Small intestine (tissue), 7 donors: ENCODE measurements around the gene CFAP99. TPM values are rescaled to one million over a fixed set of nuclear protein-coding genes. Genes with fewer than 3 reads are reported as not detected.
"Not testable (repeated sequence)": the region's sequence is repeated elsewhere in the genome, so short reads cannot be mapped to it uniquely, and the experiment has no call there.

Source experiments
- DNase-seq, 2 donors: peaks; one replicate each; pipeline versions ENCODE4 v3.0.0 to v3.0.0-alpha.2; 2013
- FAIRE-seq: peaks from 2 replicates; lab custom pipeline; 2012; peaks lifted over from hg19 to GRCh38; lab: Jason Lieb, UNC
- H3K27ac ChIP-seq, 3 donors: one replicate each; pipeline ENCODE4 v1.5.1; 2013; ENCODE audit warnings: low read length in 2 of 3, mild to moderate bottlenecking in 2 of 3, control low read depth in 1 of 3, inconsistent platforms in 1 of 3, low read depth in 1 of 3, moderate library complexity in 1 of 3
- H3K27me3 ChIP-seq, 3 donors: one replicate each; pipeline ENCODE4 v1.6.1; 2013; ENCODE audit warnings: low read length in 3 of 3, inconsistent platforms in 1 of 3; ENCODE audit not compliant: control insufficient read depth in 3 of 3, insufficient read depth in 3 of 3
- H3K36me3 ChIP-seq, 3 donors: one replicate each; pipeline ENCODE4 v1.6.1; 2013; ENCODE audit warnings: low read length in 3 of 3, inconsistent platforms in 1 of 3, low read depth in 1 of 3, mild to moderate bottlenecking in 1 of 3, moderate library complexity in 1 of 3; ENCODE audit not compliant: control insufficient read depth in 3 of 3, insufficient read depth in 2 of 3
- H3K4me1 ChIP-seq, 3 donors: one replicate each; pipeline ENCODE4 v1.6.1; 2013; ENCODE audit warnings: low read length in 2 of 3, inconsistent platforms in 1 of 3, low read depth in 1 of 3, mild to moderate bottlenecking in 1 of 3, moderate library complexity in 1 of 3; ENCODE audit not compliant: control insufficient read depth in 3 of 3, insufficient read depth in 2 of 3
- H3K4me3 ChIP-seq, 3 donors: one replicate each; pipeline ENCODE4 v1.5.1; 2013; ENCODE audit warnings: low read length in 3 of 3, control low read depth in 1 of 3, inconsistent platforms in 1 of 3, low read depth in 1 of 3, mild to moderate bottlenecking in 1 of 3, moderate library complexity in 1 of 3
- H3K9me3 ChIP-seq, 2 donors: one replicate each; pipeline ENCODE4 v1.6.1; 2013; ENCODE audit warnings: low read depth in 1 of 2, low read length in 1 of 2; ENCODE audit not compliant: control insufficient read depth in 2 of 2, insufficient read depth in 1 of 2
- WGBS, 3 donors: extraction: QIAGEN DNeasy Blood & Tissue Kit; methylation state at CpG; one replicate each; pipeline ENCODE4 v1.1.7; 2013; 5-methylcytosine and 5-hydroxymethylcytosine counted together
- polyA plus RNA-seq, 4 donors: library from polyadenylated mRNA; stranded (reverse) in 3 of 4; unstranded in 1 of 4; fragments of 200-250 nt in 3 of 4; fragments of 120-200 nt in 1 of 4; gene quantifications; one replicate each; pipeline versions ENCODE4 v1.2.1 to v1.2.3, GENCODE V29; 2013
- donor health status: healthy with polysubstance abuse.
- donor health status: control.
- donor health status: control.
- donor health status: Bipolar disorder and iron deficiency.
- donor health status: healthy.

CFAP99 gene
- polyA plus RNA-seq, 4 donors: 0.15 to 0.67 (median 0.16) TPM; not detected in 1

GRCh38 chr4:2426069-2426397 lies 7.3 kb downstream of the CFAP99 start:
- H3K27ac ChIP-seq: no peak overlapping the region
- DNase-seq: no peak
- no peaks in the 10 kb centered on the region for H3K4me1 ChIP-seq
- FAIRE-seq: no peak
- H3K36me3 ChIP-seq: no peaks in the 10 kb centered on the region
- peaks cover 0 to 10% (median 0%) of the 10 kb centered on the region in 3 donors for H3K27me3 ChIP-seq
- H3K4me3 ChIP-seq: no peak overlapping the region
- 82 to 92% (median 85%) methylated on average over 7 to 8 of the region's 8 CpGs for WGBS, 3 donors
- H3K9me3 ChIP-seq: no peaks in the 10 kb centered on the region

GRCh38 chr4:2426711-2427275 lies 8.0 kb downstream of the CFAP99 start:
- Histone ChIP-seq H3K4me3 (no peak overlapping the region), H3K27ac (no peak overlapping the region), H3K27me3 (peaks cover 0 to 10% (median 0%) of the 10 kb centered on the region in 3 donors), H3K9me3 (no peaks in the 10 kb centered on the region), H3K36me3 (no peaks in the 10 kb centered on the region), H3K4me1 (no peaks in the 10 kb centered on the region)
- DNase-seq (no peak), FAIRE-seq (no peak)
- WGBS, 3 donors: 80 to 84% (median 81%) methylated on average over 13 of the region's 13 CpGs

- FAIRE-seq: no peak
Observed at GRCh38 chr4:2427383-2428334, 8.9 kb downstream of the CFAP99 start.

GRCh38 chr4:2428496-2429213 lies 9.9 kb downstream of the CFAP99 start:
- Histone ChIP-seq H3K27ac (no peak overlapping the region), H3K4me3 (no peak overlapping the region), H3K27me3 (peaks cover 0 to 4% (median 0%) of the 10 kb centered on the region in 3 donors), H3K9me3 (no peaks in the 10 kb centered on the region), H3K4me1 (no peaks in the 10 kb centered on the region), H3K36me3 (no peaks in the 10 kb centered on the region)
- DNase-seq (no peak), FAIRE-seq (no peak)
- 79 to 85% (median 83%) methylated on average over 23 to 25 of the region's 25 CpGs for WGBS, 3 donors

More at GRCh38 chr4:2427383-2428334, 8.9 kb downstream of the CFAP99 start:
- 88 to 90% (median 89%) methylated on average over 21 to 23 of the region's 23 CpGs for WGBS, 3 donors
- no peak overlapping the region for H3K27ac ChIP-seq
- H3K27me3 ChIP-seq: peaks cover 0 to 4% (median 0%) of the 10 kb centered on the region in 3 donors
- H3K4me3 ChIP-seq: no peak overlapping the region
- DNase-seq: no peak
- no peaks in the 10 kb centered on the region for H3K36me3 ChIP-seq
- no peaks in the 10 kb centered on the region for H3K9me3 ChIP-seq
- no peaks in the 10 kb centered on the region for H3K4me1 ChIP-seq

- not testable (repeated sequence) for H3K27me3 ChIP-seq, H3K4me3 ChIP-seq, H3K9me3 ChIP-seq, DNase-seq, FAIRE-seq, H3K36me3 ChIP-seq, H3K4me1 ChIP-seq
- peak overlapping the region in 1 of 3 donors; percentile 22 for H3K27ac ChIP-seq
- 34 to 73% (median 37%) methylated on average over 25 to 29 of the region's 49 CpGs for WGBS, 3 donors
Observed at GRCh38 chr4:2429945-2430757, 11.4 kb downstream of the CFAP99 start.

GRCh38 chr4:2432004-2432403 lies 13.2 kb downstream of the CFAP99 start:
- no peaks in the 10 kb centered on the region for H3K4me1 ChIP-seq
- H3K4me3 ChIP-seq: no peak overlapping the region
- no peaks in the 10 kb centered on the region for H3K36me3 ChIP-seq
- H3K27ac ChIP-seq: no peak overlapping the region
- DNase-seq: no peak
- H3K9me3 ChIP-seq: no peaks in the 10 kb centered on the region
- peaks cover 0 to 4% (median 0%) of the 10 kb centered on the region in 3 donors for H3K27me3 ChIP-seq
- no peak for FAIRE-seq

- no peaks in the 10 kb centered on the region for H3K4me1 ChIP-seq
- H3K27me3 ChIP-seq: peaks cover 0 to 4% (median 0%) of the 10 kb centered on the region in 3 donors
- no peaks in the 10 kb centered on the region for H3K36me3 ChIP-seq
- H3K9me3 ChIP-seq: no peaks in the 10 kb centered on the region
- no peak overlapping the region for H3K4me3 ChIP-seq
- DNase-seq: no peak
- FAIRE-seq: no peak
- WGBS, 3 donors: 80 to 89% (median 86%) methylated on average over 19 to 20 of the region's 20 CpGs
- no peak overlapping the region for H3K27ac ChIP-seq
Observed at GRCh38 chr4:2432991-2433530, 14.3 kb downstream of the CFAP99 start.
